ENCODE results near the gene AFF3. TPM values are rescaled to one million over a fixed set of nuclear protein-coding genes. Genes with fewer than 3 reads are reported as not detected.
A peak's percentile ranks its signal among the peaks of the same experiment; 100 is the strongest.

Gene AFF3
- total RNA-seq, 1 experiment from 2014 or later: not detected

- no TSS peak for BruUV-seq (replicated peaks)
- intact Hi-C loops (cut with micrococcal nuclease; ENCODE audit: unreplicated experiment): no loop called here
- Histone ChIP-seq H4K20me1 (ENCODE audit: insufficient read depth) (no peaks in the 10 kb centered on the region), H3K9me2 (ENCODE audit: insufficient read depth) (no peaks in the 10 kb centered on the region), H3K9me3 (ENCODE audit: insufficient read depth, low read depth) (no peaks in the 10 kb centered on the region), H3K4me3 (no peak overlapping the region), H3K27me3 (ENCODE audit: insufficient read depth, low read depth) (peaks cover 92% of the 10 kb centered on the region), H3K4me2 (no peak overlapping the region), H2AFZ (no peak overlapping the region), H3K27ac (no peak overlapping the region), H3K4me1 (replicated peaks; ENCODE audit: insufficient read depth) (no peaks in the 10 kb centered on the region), H3K79me2 (ENCODE audit: low read depth) (no peaks in the 10 kb centered on the region), H3F3A (ENCODE audit: insufficient read depth, low read depth) (no peaks in the 10 kb centered on the region), H3K36me3 (ENCODE audit: low read depth) (no peaks in the 10 kb centered on the region)
- CTCF ChIA-PET: no interaction called here
- POLR2A ChIA-PET (ENCODE audit: unreplicated experiment): no interaction called here
- DNase-seq: no peak
- TF ChIP-seq EZH2 (IDR thresholded peaks at IDR 0.05; ENCODE audit: low read depth) (no peak), CTCF (conservative IDR thresholded peaks at IDR 0.05) (no peak)
Measured at GRCh38 chr2:99617811-99618210, 524.6 kb downstream of the AFF3 start.

- Histone ChIP-seq H3K4me3 (no peak overlapping the region), H3K36me3 (ENCODE audit: low read depth) (no peaks in the 10 kb centered on the region), H3K4me2 (no peak overlapping the region), H3F3A (ENCODE audit: insufficient read depth, low read depth) (no peaks in the 10 kb centered on the region), H2AFZ (no peak overlapping the region), H3K9me3 (ENCODE audit: insufficient read depth, low read depth) (no peaks in the 10 kb centered on the region), H3K9me2 (ENCODE audit: insufficient read depth) (no peaks in the 10 kb centered on the region), H3K4me1 (replicated peaks; ENCODE audit: insufficient read depth) (no peaks in the 10 kb centered on the region), H3K27me3 (ENCODE audit: insufficient read depth, low read depth) (peaks cover 91% of the 10 kb centered on the region), H3K79me2 (ENCODE audit: low read depth) (no peaks in the 10 kb centered on the region), H4K20me1 (ENCODE audit: insufficient read depth) (no peaks in the 10 kb centered on the region; the same call in 1 of the 2 replicates), H3K27ac (no peak overlapping the region)
- DNase-seq: peak in 1 of 2 experiments; percentile 19
- ChIA-PET CTCF (no interaction called here), POLR2A (ENCODE audit: unreplicated experiment) (no interaction called here)
- intact Hi-C loops (cut with micrococcal nuclease; ENCODE audit: unreplicated experiment): no loop called here
- BruUV-seq (replicated peaks): no TSS peak
- no peak for TF ChIP-seq EZH2 (IDR thresholded peaks at IDR 0.05; ENCODE audit: low read depth)
- peak; percentile 41; the same call in 1 of the 2 replicates for TF ChIP-seq CTCF (conservative IDR thresholded peaks at IDR 0.05)
Measured at GRCh38 chr2:99615247-99615771, 527.1 kb downstream of the AFF3 start.

- POLR2A ChIA-PET (ENCODE audit: unreplicated experiment): no interaction called here
Measured at GRCh38 chr2:99613980-99614379, 528.4 kb downstream of the AFF3 start.

More at GRCh38 chr2:99613980-99614379, 528.4 kb downstream of the AFF3 start:
- Histone ChIP-seq H3F3A (ENCODE audit: insufficient read depth, low read depth) (no peaks in the 10 kb centered on the region), H3K79me2 (ENCODE audit: low read depth) (no peaks in the 10 kb centered on the region), H3K9me3 (ENCODE audit: insufficient read depth, low read depth) (no peaks in the 10 kb centered on the region), H4K20me1 (ENCODE audit: insufficient read depth) (no peaks in the 10 kb centered on the region; the same call in 1 of the 2 replicates), H3K36me3 (ENCODE audit: low read depth) (no peaks in the 10 kb centered on the region), H2AFZ (no peak overlapping the region), H3K27ac (no peak overlapping the region), H3K4me3 (no peak overlapping the region), H3K4me2 (no peak overlapping the region), H3K9me2 (ENCODE audit: insufficient read depth) (no peaks in the 10 kb centered on the region), H3K27me3 (ENCODE audit: insufficient read depth, low read depth) (peaks cover 80% of the 10 kb centered on the region), H3K4me1 (replicated peaks; ENCODE audit: insufficient read depth) (no peaks in the 10 kb centered on the region)
- BruUV-seq (replicated peaks): no TSS peak
- CTCF ChIA-PET: no interaction called here
- intact Hi-C loops (cut with micrococcal nuclease; ENCODE audit: unreplicated experiment): no loop called here
- DNase-seq: no peak
- TF ChIP-seq EZH2 (IDR thresholded peaks at IDR 0.05; ENCODE audit: low read depth): no peak
- no peak for TF ChIP-seq CTCF (conservative IDR thresholded peaks at IDR 0.05)

Measured in PC-9 (cell line).